K562 (cell line): ENCODE data around the gene MYL4. TPM values are rescaled to one million over a fixed set of nuclear protein-coding genes. Genes with fewer than 3 reads are reported as not detected.

ENCODE experiments used
- DNMT1 ChIP-seq: fragments of 450-650 bp; IDR thresholded peaks from 2 replicates; pipeline ENCODE4 v1.6.1; 2016; ENCODE audit warnings: antibody characterized with exemption, mild to moderate bottlenecking
- E2F8 ChIP-seq: fragments of 450-650 bp; IDR thresholded peaks from 2 replicates; pipeline ENCODE4 v1.7.1; 2018; ENCODE audit warnings: mild to moderate bottlenecking, low read depth; ENCODE audit not compliant: partially characterized antibody
- ETV5 ChIP-seq: sonication (generic); formaldehyde crosslinking; IDR thresholded peaks from 2 replicates; pipeline ENCODE4 v1.4.0; 2020; ENCODE audit warnings: low read depth, mild to moderate bottlenecking, missing genetic modification reagents
- FOXK1 ChIP-seq: sonication (generic); formaldehyde crosslinking; IDR thresholded peaks from 2 replicates; pipeline ENCODE4 v1.8.0; 2022; ENCODE audit warnings: missing genetic modification reagents, mild to moderate bottlenecking, borderline replicate concordance
- HES1 ChIP-seq: fragments of 450-650 bp; IDR thresholded peaks from 2 replicates; pipeline ENCODE4 v1.6.1; 2016; ENCODE audit warnings: low read depth, mild to moderate bottlenecking, moderate library complexity
- KAT7 ChIP-seq: sonication (generic); formaldehyde crosslinking; IDR thresholded peaks from 2 replicates; pipeline ENCODE4 v1.8.0; 2022; ENCODE audit warnings: missing genetic modification reagents, mild to moderate bottlenecking, borderline replicate concordance
- KDM4B ChIP-seq, 2 experiments: fragments of 450-650 bp in 1 of 2; sonication (generic) in 1 of 2; IDR thresholded peaks; 2 replicates each; pipeline ENCODE4 v1.6.1; 2016 to 2017; ENCODE audit warnings: borderline replicate concordance in 2 of 2, antibody characterized with exemption in 1 of 2, low read depth in 1 of 2, mild to moderate bottlenecking in 1 of 2
- MAZ ChIP-seq, 2 experiments: fragments of 450-650 bp in 1 of 2; sonication (generic) in 1 of 2; formaldehyde crosslinking; IDR thresholded peaks in 1 of 2; conservative IDR thresholded peaks in 1 of 2; 2 replicates each; pipeline versions ENCODE4 v1.4.0 to v1.5.0; 2020; ENCODE audit warnings: mild to moderate bottlenecking in 1 of 2, missing genetic modification reagents in 1 of 2
- MNT ChIP-seq, 2 experiments: fragments of 450-650 bp; conservative IDR thresholded peaks; 2 replicates each; pipeline ENCODE4 v1.6.1; 2017; ENCODE audit warnings: mild to moderate bottlenecking in 2 of 2, moderate library complexity in 2 of 2
- POLR2AphosphoS5 ChIP-seq: IDR thresholded peaks from 2 replicates; pipeline ENCODE4 v1.6.1; 2011; ENCODE audit warnings: mild to moderate bottlenecking, low read depth, low read length, moderate library complexity; ENCODE audit not compliant: control insufficient read depth, insufficient read depth
- POLR2B ChIP-seq: fragments of 450-650 bp; IDR thresholded peaks from 2 replicates; pipeline ENCODE4 v1.6.1; 2018; ENCODE audit warnings: low read depth; ENCODE audit not compliant: partially characterized antibody
- SETDB1 ChIP-seq: IDR thresholded peaks from one replicate; pipeline ENCODE4 v1.6.1; 2012; ENCODE audit warnings: low read length, control low read depth, inconsistent platforms
- XRCC3 ChIP-seq: fragments of 450-650 bp; IDR thresholded peaks from 2 replicates; pipeline ENCODE4 v1.6.1; 2017; ENCODE audit warnings: mild to moderate bottlenecking, moderate library complexity
- ZNF639 ChIP-seq, 2 experiments: fragments of 200-800 bp in 1 of 2; sonication (Bioruptor generic) in 1 of 2; sonication (generic) in 1 of 2; formaldehyde crosslinking in 1 of 2; IDR thresholded peaks in 1 of 2; conservative IDR thresholded peaks in 1 of 2; 2 replicates each; pipeline versions ENCODE4 v1.5.0 to v1.6.1; 2016 to 2020; ENCODE audit warnings: missing compliant biosample characterization in 1 of 2, missing genetic modification characterization in 1 of 2, missing genetic modification reagents in 1 of 2
- ZNF695 ChIP-seq: fragments of 450-650 bp; formaldehyde crosslinking; IDR thresholded peaks from 2 replicates; pipeline ENCODE4 v1.4.0; 2020; ENCODE audit warnings: mild to moderate bottlenecking, moderate library complexity
- ZNF764 ChIP-seq: fragments of 250-450 bp; sonication (Bioruptor Pico); IDR thresholded peaks from 2 replicates; pipeline ENCODE4 v1.4.0; 2020; ENCODE audit warnings: low read depth, mild to moderate bottlenecking, moderate library complexity
- ZNF79 ChIP-seq: fragments of 250-450 bp; sonication (Bioruptor Pico); IDR thresholded peaks from 2 replicates; pipeline ENCODE4 v1.4.0; 2020; ENCODE audit warnings: low read depth, mild to moderate bottlenecking, moderate library complexity
- polyA plus RNA-seq, 8 experiments: library from polyadenylated mRNA; depleted of rRNA in 4 of 8; stranded (reverse) in 5 of 8; unstranded in 3 of 8; fragments of >200 nt; fragmentation: Nextera tagmentation in 2 of 8; fragmentation: Illumina TruSeq in 1 of 8; extraction: Ambion mirVana in 2 of 8; extraction: Trizol in 1 of 8; gene quantifications; 2 replicates each; pipeline versions ENCODE4 v1.2.1 to v1.2.3, GENCODE V29; 2011 to 2014; ENCODE audit warnings: inconsistent platforms in 1 of 8, missing spikeins in 1 of 8
- total RNA-seq, 7 experiments: library from RNA; depleted of rRNA in 6 of 7; stranded (reverse); fragments of >200 nt in 6 of 7; fragmentation: Illumina TruSeq in 2 of 7; extraction: Trizol in 2 of 7; gene quantifications; 2 replicates each; pipeline versions ENCODE4 v1.2.1 to v1.2.3, GENCODE V29; 2011 to 2021; ENCODE audit warnings: low replicate concordance in 1 of 7

Gene MYL4
- total and polyA plus RNA-seq, 9 of the 15 experiments (the other 6 are each of a cell fraction or from before 2014, with no cell fraction given) = 117 to 423 (median 221) TPM

- TF ChIP-seq MNT (conservative IDR thresholded peaks at IDR 0.05) (peak; percentile 50 to 71; a peak in 3 of 4 replicates), FOXK1 (CRISPR knock-in tag) (peak; percentile 84), E2F8 (no peak), SETDB1 (no peak), ZNF639 (CRISPR knock-in tag; conservative IDR thresholded peaks at IDR 0.05 in 1 of 2, IDR thresholded peaks at IDR 0.05 in 1 of 2) (0 out of 4 replicates have a peak, but pooled peaks of 1 of the 2 experiments have one; percentile 32), ZNF764 (CRISPR knock-in tag) (no peak), KDM4B (IDR thresholded peaks at IDR 0.05; ENCODE audit: borderline replicate concordance in 2 of 2, low read depth in 1 of 2) (0 out of 4 replicates have a peak, but pooled peaks of 1 of the 2 experiments have one; percentile 40), XRCC3 (no peak), MAZ (CRISPR knock-in tag; conservative IDR thresholded peaks at IDR 0.05 in 1 of 2, IDR thresholded peaks at IDR 0.05 in 1 of 2) (peak in 1 of 2 experiments; percentile 85), ZNF695 (no peak), POLR2B (peak; percentile 56), ETV5 (CRISPR knock-in tag) (peak; percentile 5; the same call in 1 of the 2 replicates), HES1 (peak; percentile 12; the same call in 1 of the 2 replicates), DNMT1 (no peak), POLR2AphosphoS5 (peak; percentile 65), KAT7 (CRISPR knock-in tag) (no peak), ZNF79 (CRISPR knock-in tag) (no peak)
These were observed 20.0 kb upstream of the MYL4 start, which contains the start of gene CDC27 (continued) for GRCh38 chr17:47188876-47189731.
